Ascending aorta (tissue), 2 donors: Measurements from ENCODE around the gene CAMTA1. TPM values are rescaled to one million over a fixed set of nuclear protein-coding genes. Genes with fewer than 3 reads are reported as not detected.

Experiments
- DNase-seq, 2 donors: peaks; one replicate each; pipeline ENCODE4 v3.0.0-alpha.2; 2019; ENCODE audit warnings: low spot score in 2 of 2
- H3K27ac ChIP-seq, 2 donors: fragments of 200-600 bp; sonication (generic); one replicate each; pipeline ENCODE4 v1.5.1; 2016 to 2017; ENCODE audit warnings: mild to moderate bottlenecking in 1 of 2
- H3K27me3 ChIP-seq: fragments of 200-600 bp; sonication (generic); one replicate; pipeline ENCODE4 v1.5.1; 2017
- H3K36me3 ChIP-seq, 2 donors: fragments of 200-600 bp; sonication (generic); one replicate each; pipeline ENCODE4 v1.5.1; 2016
- H3K4me1 ChIP-seq, 2 donors: fragments of 200-600 bp; sonication (generic); one replicate each; pipeline ENCODE4 v1.5.1; 2016 to 2017; ENCODE audit warnings: mild to moderate bottlenecking in 1 of 2
- H3K4me3 ChIP-seq, 2 donors: fragments of 200-600 bp; sonication (generic); one replicate each; pipeline ENCODE4 v1.5.1; 2016 to 2017; ENCODE audit warnings: mild to moderate bottlenecking in 1 of 2
- H3K9me3 ChIP-seq, 2 donors: fragments of 200-600 bp; sonication (generic); one replicate each; pipeline ENCODE4 v1.5.1; 2016
- intact Hi-C: fragments of 100-400 bp; cut with DNase I; formaldehyde crosslinking; loops from one replicate; pipeline ENCODE4 v1.15.1; 2023
- total RNA-seq: library from RNA; depleted of rRNA; stranded (reverse); fragments of >200 nt; gene quantifications from one replicate; pipeline ENCODE4 v1.1.0, GENCODE V29; 2016
- TF ChIP-seq, protein P1 (sequence below), 3 experiments: fragments of 200-600 bp in 2 of 3; fragments of 450-650 bp in 1 of 3; sonication (generic) in 2 of 3; IDR thresholded peaks; one replicate each; pipeline ENCODE4 v1.5.1; 2016 to 2019; ENCODE audit warnings: antibody characterized with exemption in 3 of 3, mild to moderate bottlenecking in 1 of 3, moderate library complexity in 1 of 3

CAMTA1 gene
- total RNA-seq, 1 donor from 2014 or later, result 53.3 TPM

DNA sequence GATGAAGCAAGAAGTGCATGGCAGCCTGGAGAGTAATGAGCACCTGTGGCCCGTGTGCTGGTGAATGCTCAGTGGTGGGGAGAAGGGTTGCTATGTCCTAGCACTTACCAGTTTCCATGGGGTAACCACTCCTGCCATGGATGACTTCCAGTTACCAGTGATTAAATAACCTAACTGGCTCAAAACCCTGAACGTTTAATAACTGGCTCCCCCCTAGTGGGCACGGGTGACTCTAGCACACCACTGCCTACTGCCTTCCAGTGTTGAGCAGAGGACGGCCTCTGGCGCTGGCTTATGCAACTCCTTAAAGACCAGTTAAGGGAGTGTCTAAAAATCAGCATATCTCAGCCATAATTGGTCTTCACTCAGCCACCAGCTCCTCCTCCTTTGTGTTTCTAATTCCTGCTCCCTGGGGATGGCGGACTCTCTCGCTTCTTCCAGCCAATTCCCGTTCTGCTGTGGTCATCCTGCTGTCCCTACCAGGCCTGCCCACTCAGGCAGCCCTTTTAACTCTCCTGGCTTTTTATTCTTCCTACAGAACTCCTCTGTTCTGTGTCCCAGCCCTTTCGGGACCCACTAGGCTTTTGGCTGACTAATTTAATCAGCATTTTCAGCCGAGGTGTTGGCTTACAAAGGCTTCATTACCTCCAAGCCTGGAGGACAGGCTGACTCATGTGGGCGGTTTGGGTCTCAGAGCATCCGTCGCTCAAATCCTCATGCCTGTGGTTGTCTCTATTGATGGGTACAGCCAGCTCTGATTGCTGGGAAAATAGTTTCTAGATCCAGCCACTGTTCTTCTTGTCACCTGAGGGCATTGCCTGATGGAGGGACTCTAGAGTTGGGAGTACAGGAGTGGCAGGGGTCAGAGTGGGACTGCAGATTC lies 332.4 kb downstream of the CAMTA1 start:
- TF ChIP-seq, protein P1, sequence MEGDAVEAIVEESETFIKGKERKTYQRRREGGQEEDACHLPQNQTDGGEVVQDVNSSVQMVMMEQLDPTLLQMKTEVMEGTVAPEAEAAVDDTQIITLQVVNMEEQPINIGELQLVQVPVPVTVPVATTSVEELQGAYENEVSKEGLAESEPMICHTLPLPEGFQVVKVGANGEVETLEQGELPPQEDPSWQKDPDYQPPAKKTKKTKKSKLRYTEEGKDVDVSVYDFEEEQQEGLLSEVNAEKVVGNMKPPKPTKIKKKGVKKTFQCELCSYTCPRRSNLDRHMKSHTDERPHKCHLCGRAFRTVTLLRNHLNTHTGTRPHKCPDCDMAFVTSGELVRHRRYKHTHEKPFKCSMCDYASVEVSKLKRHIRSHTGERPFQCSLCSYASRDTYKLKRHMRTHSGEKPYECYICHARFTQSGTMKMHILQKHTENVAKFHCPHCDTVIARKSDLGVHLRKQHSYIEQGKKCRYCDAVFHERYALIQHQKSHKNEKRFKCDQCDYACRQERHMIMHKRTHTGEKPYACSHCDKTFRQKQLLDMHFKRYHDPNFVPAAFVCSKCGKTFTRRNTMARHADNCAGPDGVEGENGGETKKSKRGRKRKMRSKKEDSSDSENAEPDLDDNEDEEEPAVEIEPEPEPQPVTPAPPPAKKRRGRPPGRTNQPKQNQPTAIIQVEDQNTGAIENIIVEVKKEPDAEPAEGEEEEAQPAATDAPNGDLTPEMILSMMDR (IDR thresholded peaks at IDR 0.05), result no peak
- no peak overlapping the region for H3K27ac ChIP-seq
- intact Hi-C loops, result no loop called here

DNA sequence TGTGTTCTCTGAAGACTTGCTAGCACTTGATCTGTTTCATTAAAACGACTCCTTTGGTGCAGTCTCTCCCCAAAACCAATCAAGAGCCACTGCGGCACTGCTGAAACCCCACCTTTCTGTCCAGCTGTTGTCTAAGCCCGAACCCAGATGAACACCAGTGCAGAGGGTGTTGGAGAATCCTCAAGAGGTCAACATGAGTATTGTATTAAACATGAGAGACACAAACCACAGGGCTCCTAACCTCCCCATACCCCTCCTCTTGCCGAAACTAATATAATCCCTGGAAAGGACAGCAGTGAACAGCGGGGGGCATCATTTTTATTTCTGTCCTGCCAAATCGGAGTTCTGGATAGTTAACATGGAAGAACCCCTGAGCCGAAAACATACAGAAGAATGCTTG lies 333.9 kb downstream of the CAMTA1 start:
- H3K4me3 ChIP-seq, result no peak overlapping the region
- TF ChIP-seq, protein P1 (IDR thresholded peaks at IDR 0.05), result no peak
- DNase-seq, result no peak
- intact Hi-C loops, result no loop called here
- H3K27me3 ChIP-seq, result no peaks in the 10 kb centered on the region
- H3K4me1 ChIP-seq, result peaks cover 4 to 7% of the 10 kb centered on the region in 2 donors
- no peaks in the 10 kb centered on the region for H3K9me3 ChIP-seq
- H3K36me3 ChIP-seq, result no peaks in the 10 kb centered on the region
- no peak overlapping the region for H3K27ac ChIP-seq

More for the DNA sequence above, 332.4 kb downstream of the CAMTA1 start:
- peaks cover 4 to 7% of the 10 kb centered on the region in 2 donors for H3K4me1 ChIP-seq
- no peak for DNase-seq
- no peaks in the 10 kb centered on the region for H3K36me3 ChIP-seq
- H3K27me3 ChIP-seq, result no peaks in the 10 kb centered on the region
- H3K9me3 ChIP-seq, result no peaks in the 10 kb centered on the region
- H3K4me3 ChIP-seq, result no peak overlapping the region

DNA sequence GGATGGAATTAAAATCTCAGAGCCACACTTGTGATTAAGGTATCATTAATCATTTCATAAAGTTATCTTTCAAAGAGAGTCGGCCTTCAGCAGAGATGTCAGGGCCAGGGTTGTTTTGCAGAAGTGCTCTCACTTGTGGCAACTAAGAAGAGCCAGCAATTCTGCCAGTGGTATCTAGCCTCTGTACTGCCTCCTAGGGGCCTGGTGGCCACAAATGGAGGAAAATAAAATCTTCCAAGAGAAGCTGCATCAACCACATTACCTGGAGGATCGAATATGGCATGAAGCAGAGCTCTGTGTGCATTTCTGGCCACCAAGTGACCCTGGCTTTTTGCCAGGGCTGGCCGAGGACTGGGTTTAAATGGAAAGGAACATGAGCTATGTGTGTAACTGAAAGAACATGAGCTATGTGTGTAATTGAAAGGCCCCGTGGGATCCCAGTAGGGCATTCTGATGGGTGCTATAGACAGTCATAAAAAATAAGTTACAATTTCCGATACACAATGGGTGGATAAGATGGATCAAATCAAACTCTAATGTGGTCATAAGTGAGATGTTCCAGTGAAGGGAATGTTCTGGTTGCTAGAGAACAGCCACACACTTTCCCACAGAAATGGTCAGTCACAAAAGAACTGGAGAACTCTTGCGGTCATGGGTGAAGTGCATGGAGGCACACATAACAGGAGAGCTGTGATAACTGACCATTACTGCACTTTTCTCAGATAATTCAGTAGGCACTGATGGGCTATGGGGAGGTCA lies 335.8 kb downstream of the CAMTA1 start:
- Histone ChIP-seq H3K27ac (no peak overlapping the region), H3K4me3 (no peak overlapping the region), H3K9me3 (no peaks in the 10 kb centered on the region), H3K4me1 (peaks cover 4 to 7% of the 10 kb centered on the region in 2 donors), H3K27me3 (no peaks in the 10 kb centered on the region), H3K36me3 (no peaks in the 10 kb centered on the region)
- no peak for DNase-seq
- intact Hi-C loops, result no loop called here
- TF ChIP-seq, protein P1 (IDR thresholded peaks at IDR 0.05), result peak in 1 of 3 experiments; percentile 9

DNA sequence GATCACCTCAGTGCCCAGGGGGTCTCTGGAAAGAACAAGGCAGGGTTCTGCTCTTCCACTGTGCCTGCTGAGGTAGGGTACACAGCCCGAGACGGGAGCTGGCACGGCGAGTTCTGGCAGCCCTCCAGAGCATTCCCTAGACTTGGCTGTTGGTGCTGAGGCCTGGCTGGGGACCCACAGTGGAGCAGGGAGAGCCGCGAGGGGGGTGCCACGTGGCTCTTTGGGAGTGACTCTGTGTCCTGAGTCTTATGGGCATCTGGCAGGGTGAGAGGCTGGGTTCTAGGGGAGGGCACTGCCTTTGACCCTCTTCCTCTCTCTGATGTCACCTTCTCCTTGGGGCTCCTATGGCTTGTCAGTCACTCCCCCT lies 336.4 kb downstream of the CAMTA1 start:
- Histone ChIP-seq H3K27me3 (no peaks in the 10 kb centered on the region), H3K27ac (no peak overlapping the region), H3K4me1 (peaks cover 4 to 7% of the 10 kb centered on the region in 2 donors), H3K36me3 (no peaks in the 10 kb centered on the region), H3K4me3 (no peak overlapping the region), H3K9me3 (no peaks in the 10 kb centered on the region)
- DNase-seq, result no peak
- intact Hi-C loops, result no loop called here
- TF ChIP-seq, protein P1 (IDR thresholded peaks at IDR 0.05), result no peak

DNA sequence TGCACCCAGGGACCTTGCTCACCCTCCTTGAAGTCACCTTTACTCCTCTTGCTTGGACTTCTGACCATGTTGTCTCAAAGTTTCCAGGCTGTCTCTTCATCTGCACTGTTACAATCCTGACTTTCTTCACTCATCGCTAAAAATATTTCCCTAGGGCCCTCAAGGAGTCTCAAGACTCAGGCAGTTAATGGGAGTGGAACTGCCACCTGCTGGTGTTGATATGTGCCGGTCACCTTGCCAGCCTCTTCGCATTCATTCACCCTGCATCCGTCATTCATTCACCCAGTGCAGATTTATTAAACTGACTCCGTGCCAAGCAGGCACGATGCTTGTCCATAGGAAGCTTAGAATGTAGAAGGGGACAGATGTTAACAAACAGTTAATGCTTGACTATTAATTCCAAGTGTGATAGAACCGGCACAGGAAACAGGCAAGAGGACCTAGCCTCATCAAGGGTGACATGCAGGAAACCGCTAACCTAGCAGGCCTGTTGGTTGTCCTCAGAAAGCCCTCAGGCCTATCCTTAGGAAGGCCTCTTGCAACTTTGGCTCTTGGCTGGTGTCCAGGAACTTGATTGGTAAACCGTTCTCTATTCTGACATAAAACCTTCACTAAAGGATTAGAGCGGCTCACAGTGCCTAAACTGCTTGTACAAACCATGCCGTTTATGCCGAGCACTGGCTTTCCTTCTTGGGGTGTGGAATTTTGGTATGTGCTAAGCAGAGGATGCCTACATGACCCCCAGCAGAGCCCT lies 342.2 kb downstream of the CAMTA1 start:
- Histone ChIP-seq H3K36me3 (no peaks in the 10 kb centered on the region), H3K4me3 (no peak overlapping the region), H3K27ac (no peak overlapping the region), H3K4me1 (no peaks in the 10 kb centered on the region), H3K27me3 (no peaks in the 10 kb centered on the region), H3K9me3 (no peaks in the 10 kb centered on the region)
- intact Hi-C loops, result no loop called here
- TF ChIP-seq, protein P1 (IDR thresholded peaks at IDR 0.05), result no peak
- DNase-seq, result no peak
